SK-N-SH treated with all-trans-retinoic acid at 6 μM for 48 hours (cell line): ENCODE results near the gene NELFCD.
A peak's percentile ranks its signal among the peaks of the same experiment; 100 is the strongest.

Experiments
- ATAC-seq: fragments of 200-7000 bp; cut with Tn5 transposase; 3 replicates; pipeline ENCODE4 v1.9.1; 2020; ENCODE audit warnings: mild to moderate bottlenecking, moderate library complexity
- ARNTL ChIP-seq: fragments of 450-650 bp; formaldehyde crosslinking; IDR thresholded peaks from 2 replicates; pipeline ENCODE4 v1.5.0; 2020; ENCODE audit warnings: low read depth, mild to moderate bottlenecking, moderate library complexity, borderline replicate concordance
- BACH2 ChIP-seq: fragments of 250-450 bp; sonication (Bioruptor Pico); IDR thresholded peaks from 2 replicates; pipeline ENCODE4 v1.9.0; 2021; ENCODE audit warnings: mild to moderate bottlenecking, borderline replicate concordance
- CSDC2 ChIP-seq: fragments of 250-450 bp; sonication (Bioruptor Pico); IDR thresholded peaks from 2 replicates; pipeline ENCODE4 v1.5.0; 2020; ENCODE audit warnings: mild to moderate bottlenecking, moderate library complexity
- ESRRG ChIP-seq: fragments of 250-450 bp; sonication (Bioruptor Pico); IDR thresholded peaks from 2 replicates; pipeline ENCODE4 v1.6.1; 2021; ENCODE audit warnings: mild to moderate bottlenecking
- GLIS3 ChIP-seq: fragments of 250-450 bp; sonication (Bioruptor Pico); IDR thresholded peaks from 2 replicates; pipeline ENCODE4 v1.5.0; 2020; ENCODE audit warnings: mild to moderate bottlenecking, moderate library complexity
- ISL1 ChIP-seq: fragments of 250-450 bp; sonication (Bioruptor Pico); IDR thresholded peaks from 2 replicates; pipeline ENCODE4 v2.1.2; 2022; ENCODE audit warnings: mild to moderate bottlenecking, moderate library complexity
- OSR1 ChIP-seq: fragments of 250-450 bp; sonication (Bioruptor Pico); IDR thresholded peaks from 2 replicates; pipeline ENCODE4 v1.8.0; 2022; ENCODE audit warnings: moderate library complexity, mild to moderate bottlenecking, inconsistent platforms
- PPARA ChIP-seq: fragments of 250-450 bp; sonication (Bioruptor Pico); IDR thresholded peaks from 2 replicates; pipeline ENCODE4 v1.5.0; 2020; ENCODE audit warnings: mild to moderate bottlenecking, borderline replicate concordance
- RARB ChIP-seq: fragments of 250-450 bp; sonication (Bioruptor Pico); IDR thresholded peaks from 2 replicates; pipeline ENCODE4 v1.8.0; 2021; ENCODE audit warnings: mild to moderate bottlenecking, moderate library complexity
- SNAI2 ChIP-seq: fragments of 250-450 bp; sonication (Bioruptor Pico); IDR thresholded peaks from 2 replicates; pipeline ENCODE4 v1.5.0; 2020; ENCODE audit warnings: mild to moderate bottlenecking, moderate library complexity
- TCF4 ChIP-seq: fragments of 250-450 bp; sonication (Bioruptor Pico); IDR thresholded peaks from 2 replicates; pipeline ENCODE4 v1.8.0; 2021; ENCODE audit warnings: mild to moderate bottlenecking, moderate library complexity, borderline replicate concordance
- TOX ChIP-seq: fragments of 250-450 bp; sonication (Bioruptor Pico); IDR thresholded peaks from 2 replicates; pipeline ENCODE4 v1.8.0; 2021; ENCODE audit warnings: mild to moderate bottlenecking, moderate library complexity, borderline replicate concordance
- ZC3H10 ChIP-seq: fragments of 250-450 bp; sonication (Bioruptor Pico); IDR thresholded peaks from 2 replicates; pipeline ENCODE4 v1.5.1; 2021; ENCODE audit warnings: mild to moderate bottlenecking, moderate library complexity
- ZFP3 ChIP-seq: fragments of 250-450 bp; sonication (Bioruptor Pico); IDR thresholded peaks from 2 replicates; pipeline ENCODE4 v1.5.0; 2020; ENCODE audit warnings: mild to moderate bottlenecking, moderate library complexity
- ZNF565 ChIP-seq: fragments of 450-650 bp; formaldehyde crosslinking; conservative IDR thresholded peaks from 2 replicates; pipeline ENCODE4 v1.5.0; 2020; ENCODE audit warnings: low read depth, mild to moderate bottlenecking, moderate library complexity
- ZNF8 ChIP-seq: fragments of 450-650 bp; formaldehyde crosslinking; IDR thresholded peaks from 2 replicates; pipeline ENCODE4 v1.5.0; 2020; ENCODE audit warnings: mild to moderate bottlenecking, moderate library complexity
- TF ChIP-seq, protein P1 (sequence below): fragments of 250-450 bp; sonication (Bioruptor Pico); IDR thresholded peaks from 2 replicates; pipeline ENCODE4 v1.5.1; 2020; ENCODE audit warnings: low read depth, mild to moderate bottlenecking, moderate library complexity
- TF ChIP-seq, protein P2 (sequence below): fragments of 250-450 bp; sonication (Bioruptor Pico); IDR thresholded peaks from 2 replicates; pipeline ENCODE4 v1.8.0; 2021; ENCODE audit warnings: low read depth, mild to moderate bottlenecking, moderate library complexity, borderline replicate concordance
- TF ChIP-seq, protein P3 (sequence below): fragments of 250-450 bp; sonication (Bioruptor Pico); IDR thresholded peaks from 2 replicates; pipeline ENCODE4 v1.5.1; 2021; ENCODE audit warnings: mild to moderate bottlenecking, moderate library complexity
- TF ChIP-seq, protein P4 (sequence below): fragments of 250-450 bp; sonication (Bioruptor Pico); IDR thresholded peaks from 2 replicates; pipeline ENCODE4 v1.5.0; 2020; ENCODE audit warnings: mild to moderate bottlenecking, moderate library complexity

The NELFCD gene

DNA sequence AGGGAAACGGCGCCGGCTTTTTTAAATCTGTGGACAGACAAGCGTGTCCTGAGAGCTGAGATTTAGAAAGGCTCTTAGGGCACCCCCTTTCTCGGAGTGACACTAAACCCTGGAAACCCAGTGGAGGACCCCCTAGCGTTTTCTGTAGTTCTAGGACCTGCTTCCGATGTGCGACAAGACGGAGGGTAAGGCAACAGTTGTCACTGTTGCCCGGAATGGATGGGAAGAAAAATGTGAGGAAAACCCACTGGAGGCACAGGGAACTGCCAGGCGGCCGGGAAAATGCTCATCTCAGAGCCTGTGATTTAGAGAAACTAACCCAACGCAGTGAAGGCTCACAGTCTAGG is 51.6 kb downstream of the NELFCD start:
- TF ChIP-seq ZNF565 (CRISPR knock-in tag) (no peak), ZNF8 (CRISPR knock-in tag) (no peak), ISL1 (CRISPR knock-in tag) (no peak), RARB (CRISPR knock-in tag) (no peak), ARNTL (CRISPR knock-in tag) (no peak), BACH2 (CRISPR knock-in tag) (no peak), ESRRG (no peak), TOX (no peak)
- TF ChIP-seq, protein P1, sequence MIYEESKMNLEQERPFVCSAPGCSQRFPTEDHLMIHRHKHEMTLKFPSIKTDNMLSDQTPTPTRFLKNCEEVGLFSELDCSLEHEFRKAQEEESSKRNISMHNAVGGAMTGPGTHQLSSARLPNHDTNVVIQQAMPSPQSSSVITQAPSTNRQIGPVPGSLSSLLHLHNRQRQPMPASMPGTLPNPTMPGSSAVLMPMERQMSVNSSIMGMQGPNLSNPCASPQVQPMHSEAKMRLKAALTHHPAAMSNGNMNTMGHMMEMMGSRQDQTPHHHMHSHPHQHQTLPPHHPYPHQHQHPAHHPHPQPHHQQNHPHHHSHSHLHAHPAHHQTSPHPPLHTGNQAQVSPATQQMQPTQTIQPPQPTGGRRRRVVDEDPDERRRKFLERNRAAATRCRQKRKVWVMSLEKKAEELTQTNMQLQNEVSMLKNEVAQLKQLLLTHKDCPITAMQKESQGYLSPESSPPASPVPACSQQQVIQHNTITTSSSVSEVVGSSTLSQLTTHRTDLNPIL (CRISPR knock-in tag), result no peak
- TF ChIP-seq, protein P2, sequence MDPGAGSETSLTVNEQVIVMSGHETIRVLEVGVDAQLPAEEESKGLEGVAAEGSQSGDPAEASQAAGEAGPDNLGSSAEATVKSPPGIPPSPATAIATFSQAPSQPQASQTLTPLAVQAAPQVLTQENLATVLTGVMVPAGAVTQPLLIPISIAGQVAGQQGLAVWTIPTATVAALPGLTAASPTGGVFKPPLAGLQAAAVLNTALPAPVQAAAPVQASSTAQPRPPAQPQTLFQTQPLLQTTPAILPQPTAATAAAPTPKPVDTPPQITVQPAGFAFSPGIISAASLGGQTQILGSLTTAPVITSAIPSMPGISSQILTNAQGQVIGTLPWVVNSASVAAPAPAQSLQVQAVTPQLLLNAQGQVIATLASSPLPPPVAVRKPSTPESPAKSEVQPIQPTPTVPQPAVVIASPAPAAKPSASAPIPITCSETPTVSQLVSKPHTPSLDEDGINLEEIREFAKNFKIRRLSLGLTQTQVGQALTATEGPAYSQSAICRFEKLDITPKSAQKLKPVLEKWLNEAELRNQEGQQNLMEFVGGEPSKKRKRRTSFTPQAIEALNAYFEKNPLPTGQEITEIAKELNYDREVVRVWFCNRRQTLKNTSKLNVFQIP, result no peak
- ATAC-seq, result peak; percentile 68

DNA sequence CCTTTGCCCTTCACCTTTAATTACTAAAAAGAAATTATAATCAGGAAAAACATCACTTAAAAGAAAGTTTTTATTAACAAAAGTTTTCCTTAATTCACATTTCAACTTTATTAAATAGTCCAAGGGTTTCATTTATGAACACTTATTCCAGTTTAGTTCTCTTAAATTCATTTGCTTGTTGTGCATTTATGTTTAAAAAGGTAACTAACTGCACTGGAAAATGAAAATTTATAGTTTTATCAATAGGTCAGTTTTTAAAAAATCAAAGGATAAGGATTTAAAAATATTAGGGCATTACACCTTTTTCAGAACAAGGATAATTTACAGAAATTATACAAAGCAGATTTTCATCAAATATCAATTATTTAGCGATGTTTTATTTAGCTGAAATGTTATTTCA is 52.0 kb downstream of the NELFCD start:
- ATAC-seq, result no peak
- TF ChIP-seq ZNF8 (CRISPR knock-in tag) (no peak), TOX (no peak), RARB (CRISPR knock-in tag) (no peak), ZC3H10 (CRISPR knock-in tag) (no peak), BACH2 (CRISPR knock-in tag) (no peak), ZFP3 (CRISPR knock-in tag) (no peak)

DNA sequence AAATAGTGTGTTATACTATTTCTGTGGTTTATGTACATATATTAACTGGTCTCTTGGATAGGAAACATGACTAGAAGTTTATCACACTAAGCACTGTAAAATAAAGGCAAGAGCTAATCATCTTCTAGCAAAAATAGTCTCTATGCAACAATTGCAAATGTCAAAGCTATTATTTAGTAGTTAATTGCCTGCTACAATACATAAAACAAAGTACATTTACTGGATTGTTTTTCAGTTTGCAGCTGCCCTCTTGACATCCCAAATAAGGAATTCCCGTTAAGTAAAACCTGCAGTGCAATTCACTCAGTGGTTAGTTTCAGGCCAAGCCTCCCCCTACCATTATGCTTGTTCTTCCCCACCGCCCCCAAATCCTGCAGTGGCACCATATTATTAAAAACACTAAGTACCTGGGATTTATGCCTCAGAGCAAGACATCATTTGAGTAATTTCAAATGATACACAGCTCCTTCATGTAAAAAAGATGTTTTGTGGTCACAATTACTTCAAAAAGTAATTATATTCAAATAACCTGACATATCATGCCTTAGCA is 52.6 kb downstream of the NELFCD start:
- no peak for ATAC-seq
- TF ChIP-seq, protein P3, sequence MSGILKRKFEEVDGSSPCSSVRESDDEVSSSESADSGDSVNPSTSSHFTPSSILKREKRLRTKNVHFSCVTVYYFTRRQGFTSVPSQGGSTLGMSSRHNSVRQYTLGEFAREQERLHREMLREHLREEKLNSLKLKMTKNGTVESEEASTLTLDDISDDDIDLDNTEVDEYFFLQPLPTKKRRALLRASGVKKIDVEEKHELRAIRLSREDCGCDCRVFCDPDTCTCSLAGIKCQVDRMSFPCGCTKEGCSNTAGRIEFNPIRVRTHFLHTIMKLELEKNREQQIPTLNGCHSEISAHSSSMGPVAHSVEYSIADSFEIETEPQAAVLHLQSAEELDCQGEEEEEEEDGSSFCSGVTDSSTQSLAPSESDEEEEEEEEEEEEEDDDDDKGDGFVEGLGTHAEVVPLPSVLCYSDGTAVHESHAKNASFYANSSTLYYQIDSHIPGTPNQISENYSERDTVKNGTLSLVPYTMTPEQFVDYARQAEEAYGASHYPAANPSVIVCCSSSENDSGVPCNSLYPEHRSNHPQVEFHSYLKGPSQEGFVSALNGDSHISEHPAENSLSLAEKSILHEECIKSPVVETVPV (CRISPR knock-in tag), result no peak
- TF ChIP-seq RARB (CRISPR knock-in tag) (no peak), ZNF8 (CRISPR knock-in tag) (no peak), ZFP3 (CRISPR knock-in tag) (no peak), CSDC2 (CRISPR knock-in tag) (no peak), ZNF565 (CRISPR knock-in tag) (no peak), ARNTL (CRISPR knock-in tag) (no peak), GLIS3 (CRISPR knock-in tag) (no peak), OSR1 (no peak), SNAI2 (CRISPR knock-in tag) (no peak), BACH2 (CRISPR knock-in tag) (no peak)
- TF ChIP-seq, protein P2, result no peak
- TF ChIP-seq, protein P4, sequence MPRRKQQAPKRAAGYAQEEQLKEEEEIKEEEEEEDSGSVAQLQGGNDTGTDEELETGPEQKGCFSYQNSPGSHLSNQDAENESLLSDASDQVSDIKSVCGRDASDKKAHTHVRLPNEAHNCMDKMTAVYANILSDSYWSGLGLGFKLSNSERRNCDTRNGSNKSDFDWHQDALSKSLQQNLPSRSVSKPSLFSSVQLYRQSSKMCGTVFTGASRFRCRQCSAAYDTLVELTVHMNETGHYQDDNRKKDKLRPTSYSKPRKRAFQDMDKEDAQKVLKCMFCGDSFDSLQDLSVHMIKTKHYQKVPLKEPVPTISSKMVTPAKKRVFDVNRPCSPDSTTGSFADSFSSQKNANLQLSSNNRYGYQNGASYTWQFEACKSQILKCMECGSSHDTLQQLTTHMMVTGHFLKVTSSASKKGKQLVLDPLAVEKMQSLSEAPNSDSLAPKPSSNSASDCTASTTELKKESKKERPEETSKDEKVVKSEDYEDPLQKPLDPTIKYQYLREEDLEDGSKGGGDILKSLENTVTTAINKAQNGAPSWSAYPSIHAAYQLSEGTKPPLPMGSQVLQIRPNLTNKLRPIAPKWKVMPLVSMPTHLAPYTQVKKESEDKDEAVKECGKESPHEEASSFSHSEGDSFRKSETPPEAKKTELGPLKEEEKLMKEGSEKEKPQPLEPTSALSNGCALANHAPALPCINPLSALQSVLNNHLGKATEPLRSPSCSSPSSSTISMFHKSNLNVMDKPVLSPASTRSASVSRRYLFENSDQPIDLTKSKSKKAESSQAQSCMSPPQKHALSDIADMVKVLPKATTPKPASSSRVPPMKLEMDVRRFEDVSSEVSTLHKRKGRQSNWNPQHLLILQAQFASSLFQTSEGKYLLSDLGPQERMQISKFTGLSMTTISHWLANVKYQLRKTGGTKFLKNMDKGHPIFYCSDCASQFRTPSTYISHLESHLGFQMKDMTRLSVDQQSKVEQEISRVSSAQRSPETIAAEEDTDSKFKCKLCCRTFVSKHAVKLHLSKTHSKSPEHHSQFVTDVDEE, result no peak

DNA sequence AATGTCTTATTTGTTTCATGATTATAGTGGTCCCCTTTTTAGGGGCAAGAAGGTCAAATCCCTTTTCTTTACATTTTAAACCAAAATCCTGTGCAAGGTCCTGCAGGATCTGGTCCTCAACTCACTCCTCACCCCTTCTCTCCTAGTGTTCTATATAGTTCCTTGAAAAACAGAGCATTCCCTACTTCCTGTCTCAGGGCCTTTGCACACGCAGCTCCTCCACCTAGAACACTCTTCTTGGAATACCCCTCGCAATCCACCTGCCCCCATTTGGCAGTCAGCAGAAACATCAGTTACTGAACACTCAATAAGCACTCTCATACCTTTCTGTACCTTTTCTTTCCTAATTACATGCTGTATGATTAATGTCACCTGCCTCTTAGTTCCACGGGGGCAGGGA is 54.3 kb downstream of the NELFCD start:
- TF ChIP-seq OSR1 (no peak), ARNTL (CRISPR knock-in tag) (no peak), ZC3H10 (CRISPR knock-in tag) (no peak), ISL1 (CRISPR knock-in tag) (no peak), ZFP3 (CRISPR knock-in tag) (no peak), GLIS3 (CRISPR knock-in tag) (no peak), PPARA (CRISPR knock-in tag) (no peak), ESRRG (no peak), ZNF565 (CRISPR knock-in tag) (no peak), SNAI2 (CRISPR knock-in tag) (no peak), CSDC2 (CRISPR knock-in tag) (no peak), ZNF8 (CRISPR knock-in tag) (no peak), TCF4 (CRISPR knock-in tag) (no peak)
- TF ChIP-seq, protein P4, result no peak
- TF ChIP-seq, protein P1 (CRISPR knock-in tag), result no peak
- no peak for ATAC-seq
